Stromal cell of bone marrow (primary cell): ENCODE results near the gene THSD7B.

ENCODE experiments used
- DNase-seq: peaks from one replicate; pipeline ENCODE4 v3.0.0-alpha.2; 2012; ENCODE audit warnings: low read depth

THSD7B gene

GRCh38 chr2:137387044-137387443 is 621.7 kb downstream of the THSD7B start:
- no peak for DNase-seq

DNA sequence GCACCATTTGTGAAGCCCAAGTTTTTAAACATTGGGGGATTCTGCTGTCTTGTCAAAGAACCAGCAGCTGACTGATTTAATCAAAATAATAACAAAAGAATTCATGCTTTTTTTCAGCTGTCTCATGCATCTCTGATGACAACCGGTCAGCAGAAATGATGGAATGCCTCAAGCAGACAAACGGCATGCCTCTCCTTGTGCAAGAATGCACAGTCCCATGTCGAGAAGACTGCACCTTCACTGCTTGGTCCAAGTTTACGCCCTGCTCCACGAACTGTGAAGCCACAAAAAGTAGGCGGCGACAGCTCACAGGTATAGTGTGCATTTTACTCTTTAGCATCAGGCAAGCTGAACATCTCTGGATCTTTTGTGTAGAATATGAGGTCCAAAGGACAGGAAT is 640.2 kb downstream of the THSD7B start:
- no peak for DNase-seq

GRCh38 chr2:137411585-137411984 is 646.2 kb downstream of the THSD7B start:
- no peak for DNase-seq

DNA sequence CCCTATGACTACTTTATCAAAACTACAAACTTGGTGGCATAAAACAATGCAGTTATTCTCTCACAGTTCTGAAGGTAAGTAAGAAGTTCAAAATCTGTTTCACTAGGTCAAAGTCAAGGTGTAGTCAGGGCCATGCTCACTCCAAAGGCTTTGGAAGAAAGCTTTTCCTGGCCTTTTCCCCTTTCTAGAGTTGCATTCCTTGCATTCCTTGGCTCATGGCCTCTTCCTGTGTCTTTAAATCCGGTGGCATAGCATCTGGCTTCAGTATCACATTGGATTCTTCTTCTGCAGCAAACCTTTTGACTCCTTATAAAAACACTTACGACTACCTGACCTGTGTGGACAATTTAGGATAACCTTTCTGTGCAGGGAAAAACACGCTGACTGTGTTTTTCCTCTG is 655.4 kb downstream of the THSD7B start:
- DNase-seq: no peak

- DNase-seq: peak; percentile 2
Observed at GRCh38 chr2:137435162-137435561, 669.8 kb downstream of the THSD7B start.

- DNase-seq: no peak
Observed at GRCh38 chr2:137437386-137437785, 672.0 kb downstream of the THSD7B start.

GRCh38 chr2:137444970-137445369 is 679.6 kb downstream of the THSD7B start:
- no peak for DNase-seq

GRCh38 chr2:137449454-137449853 is 684.1 kb downstream of the THSD7B start:
- no peak for DNase-seq

GRCh38 chr2:137454886-137455285 is 689.5 kb downstream of the THSD7B start:
- no peak for DNase-seq

- DNase-seq: peak; percentile 11
Observed at GRCh38 chr2:137467246-137467862, 702.0 kb downstream of the THSD7B start.

DNA sequence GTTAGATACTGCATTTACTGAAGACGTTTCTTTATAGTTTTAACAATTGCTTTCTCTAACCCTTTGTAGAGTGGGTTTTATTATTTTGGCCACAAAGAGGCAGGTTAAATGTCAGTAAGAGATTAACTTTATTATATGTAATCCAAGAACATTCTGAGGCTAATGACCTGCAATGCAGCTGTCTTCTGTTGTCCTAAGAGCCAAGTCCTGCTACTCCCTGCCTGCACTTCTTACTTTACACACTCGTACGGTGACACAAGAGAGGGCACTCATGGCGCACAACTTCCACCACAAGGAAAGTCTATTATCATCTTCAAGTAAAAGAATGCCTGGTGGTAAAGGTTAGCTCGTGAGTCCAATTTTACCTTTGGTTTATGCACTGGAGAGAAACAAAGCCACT is 727.9 kb downstream of the THSD7B start:
- no peak for DNase-seq

DNA sequence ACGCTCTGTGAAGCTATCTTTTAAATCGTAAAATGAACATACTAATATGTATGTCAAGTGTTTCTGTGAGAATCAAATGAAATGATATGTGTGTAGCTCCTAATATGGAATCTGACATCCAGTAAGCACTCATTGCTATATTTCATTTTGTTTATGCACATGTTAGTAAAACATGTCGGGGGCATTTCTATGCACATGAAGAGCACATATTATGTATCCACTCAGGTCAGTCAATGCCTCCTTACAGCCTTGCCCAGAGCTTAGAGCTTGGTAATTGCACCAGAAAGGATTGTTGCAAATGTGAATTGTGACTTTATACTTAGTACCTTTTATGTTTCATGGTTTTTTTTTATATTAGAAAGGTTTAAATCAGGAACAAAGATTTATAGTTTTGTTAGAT is 735.3 kb downstream of the THSD7B start:
- no peak for DNase-seq

DNA sequence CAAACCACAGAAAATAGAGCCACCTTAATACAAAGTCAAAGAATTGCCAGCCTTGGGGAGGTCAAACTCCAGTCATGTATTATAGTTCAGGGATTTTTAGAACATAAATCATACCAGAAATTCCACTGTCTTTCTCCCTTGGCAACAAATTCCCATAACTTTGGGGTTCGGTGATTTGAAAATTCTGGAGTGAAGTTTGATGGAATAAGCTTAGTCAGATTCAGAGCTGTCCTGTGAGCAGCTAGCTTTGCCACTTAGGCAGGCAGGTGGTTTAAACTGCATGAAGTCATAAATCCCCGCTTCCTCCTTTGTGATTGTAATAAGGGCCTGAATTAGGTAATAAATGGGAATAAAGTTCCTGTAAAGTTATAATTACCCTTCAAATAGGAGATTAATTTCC is 741.9 kb downstream of the THSD7B start:
- DNase-seq: no peak

- no peak for DNase-seq
Observed at GRCh38 chr2:137508739-137509384, 743.5 kb downstream of the THSD7B start.

DNA sequence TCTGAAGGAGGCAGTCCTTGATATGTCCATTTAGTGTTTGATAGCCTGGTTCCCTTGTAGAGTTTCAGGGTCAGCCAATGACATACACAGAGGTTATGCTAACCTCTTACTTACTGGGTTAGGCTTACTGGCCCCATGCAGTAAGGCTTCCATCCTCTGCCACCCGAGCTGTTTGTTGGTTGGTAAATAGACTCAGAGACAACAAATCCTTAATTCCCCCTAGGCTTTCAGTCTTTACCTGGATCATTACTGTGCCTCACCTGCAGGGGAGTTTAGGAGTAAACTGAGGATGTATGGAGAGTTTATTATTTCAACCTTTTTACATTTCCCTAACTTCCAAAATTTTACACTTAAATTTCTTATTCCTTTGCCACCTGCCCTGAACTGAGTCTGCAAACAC is 746.2 kb downstream of the THSD7B start:
- DNase-seq: no peak

- DNase-seq: no peak
Observed at GRCh38 chr2:137521653-137522619, 756.6 kb downstream of the THSD7B start.

DNA sequence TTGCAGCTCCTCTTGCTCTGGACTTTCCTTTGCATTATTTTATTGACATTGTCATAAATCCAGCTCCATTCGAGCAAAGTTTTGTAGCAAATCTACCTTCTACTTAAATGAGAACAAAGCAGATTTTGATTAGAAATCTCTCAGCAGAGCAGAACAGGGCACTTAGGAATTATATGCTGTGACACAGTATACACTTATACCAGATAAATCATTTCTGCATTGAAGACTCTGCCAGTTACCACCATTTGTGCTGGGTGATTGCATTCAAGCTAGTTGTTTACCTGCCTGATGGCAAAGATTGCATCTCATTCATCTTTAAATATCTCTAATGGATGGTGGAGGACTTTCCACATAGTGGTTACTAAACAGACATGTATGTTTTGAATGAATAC is 757.3 kb downstream of the THSD7B start:
- DNase-seq: no peak

GRCh38 chr2:137523931-137524330 is 758.6 kb downstream of the THSD7B start:
- no peak for DNase-seq

GRCh38 chr2:137525132-137525531 is 759.8 kb downstream of the THSD7B start:
- DNase-seq: no peak

DNA sequence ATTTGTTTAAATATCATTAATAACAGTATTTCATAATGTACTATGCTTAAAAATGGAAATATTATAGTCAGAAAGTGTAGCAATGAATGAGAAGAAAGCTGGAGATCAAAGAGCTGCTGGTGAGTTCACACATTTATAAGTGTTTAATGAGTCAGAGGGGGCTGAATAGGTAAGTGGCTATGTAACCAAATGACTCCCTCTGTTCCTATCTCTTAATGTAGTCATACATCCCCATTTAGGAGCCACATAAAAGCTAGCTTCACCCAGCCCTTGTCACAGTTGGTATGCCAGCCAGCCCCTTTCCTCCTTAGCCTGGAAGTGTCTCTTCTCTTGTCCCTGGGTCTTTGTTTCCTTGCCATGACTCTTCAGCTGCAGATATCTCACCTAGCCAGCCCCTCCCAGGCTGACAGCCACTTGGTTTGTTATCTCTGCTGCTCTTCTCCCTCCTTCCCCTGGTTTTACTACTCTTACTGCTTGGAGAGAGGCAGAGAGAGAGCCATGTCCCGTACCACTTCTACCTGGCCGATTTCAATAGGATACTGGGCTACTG is 760.4 kb downstream of the THSD7B start:
- DNase-seq: no peak

GRCh38 chr2:137535897-137536296 is 770.6 kb downstream of the THSD7B start:
- no peak for DNase-seq

GRCh38 chr2:137539336-137539735 is 774.0 kb downstream of the THSD7B start:
- DNase-seq: no peak

DNA sequence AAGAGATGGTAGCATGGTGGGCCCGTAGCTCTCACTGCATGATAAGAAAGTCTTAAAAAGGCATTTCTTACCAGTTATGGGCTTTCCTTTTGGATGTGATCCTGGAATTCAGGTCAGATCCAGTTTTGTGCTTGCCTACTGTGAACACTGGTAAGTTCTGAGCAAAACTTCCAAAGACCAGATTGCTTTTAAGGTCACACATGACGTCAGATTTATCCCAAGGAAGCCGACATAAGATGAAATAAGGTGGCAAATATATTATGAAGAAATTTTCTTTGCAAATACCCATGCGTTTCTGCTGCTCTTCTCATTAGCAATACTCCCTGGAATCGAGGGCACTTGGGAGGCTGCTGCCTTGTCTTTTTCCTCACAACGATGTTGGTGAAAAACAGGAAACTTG is 782.5 kb downstream of the THSD7B start:
- no peak for DNase-seq
